K562 (cell line): ENCODE data around the gene PTPRE. TPM values are rescaled to one million over a fixed set of nuclear protein-coding genes. Genes with fewer than 3 reads are reported as not detected.
A peak's percentile ranks its signal among the peaks of the same experiment; 100 is the strongest.

ENCODE experiments used
- ATAC-seq: fragments of 200-7000 bp; cut with Tn5 transposase; 3 replicates; pipeline ENCODE4 v1.9.1; 2020; ENCODE audit warnings: moderate library complexity
- BruUV-seq: library from RNA; stranded (reverse); fragments of 400-500 nt; replicated peaks from 2 replicates; lab custom pipeline; 2021; lab: Mats Ljungman, UMichigan
- CTCF ChIA-PET: fragments of 300-600 bp; formaldehyde crosslinking; extraction: SDS; loops from one replicate; lab custom pipeline; 2021; ENCODE audit warnings: low intra/inter-chr PET ratio; lab: Yijun Ruan, JAX
- POLR2A ChIA-PET: fragments of 300-600, 350-650 bp; sonication (Branson Sonifier 250); formaldehyde crosslinking; extraction: SDS; loops from one replicate; lab custom pipeline; 2021; ENCODE audit warnings: antibody characterized with exemption, inconsistent platforms; lab: Yijun Ruan, JAX
- DNase-seq, 4 experiments: peaks; one replicate each; pipeline versions ENCODE4 v3.0.0 to v3.0.0-alpha.2; 2011 to 2018; ENCODE audit warnings: low spot score in 3 of 4, mixed read lengths in 3 of 4; ENCODE audit errors: extremely low read depth in 1 of 4
- FAIRE-seq: peaks from 2 replicates; lab custom pipeline; 2011; peaks lifted over from hg19 to GRCh38; lab: Jason Lieb, UNC
- H2AFZ ChIP-seq: 2 replicates; pipeline ENCODE4 v1.6.0; 2011; ENCODE audit warnings: low read depth, low read length, control low read depth, inconsistent platforms
- H3K27ac ChIP-seq: fragments of 200-600 bp; 3 replicates; pipeline ENCODE4 v1.8.0; 2011; ENCODE audit warnings: low read depth, mild to moderate bottlenecking, control low read depth, inconsistent platforms, low read length, moderate library complexity, mixed read lengths; ENCODE audit errors: extremely low read depth
- H3K27me3 ChIP-seq, 2 experiments: fragments of 300-600 bp in 1 of 2; 2 replicates in 1 of 2; 3 replicates in 1 of 2; pipeline versions ENCODE4 v1.6.0 to v1.8.0; 2011; ENCODE audit warnings: inconsistent platforms in 2 of 2, low read length in 2 of 2, mild to moderate bottlenecking in 1 of 2, mixed read lengths in 1 of 2, moderate library complexity in 1 of 2; ENCODE audit not compliant: control insufficient read depth in 2 of 2, insufficient read depth in 2 of 2
- H3K36me3 ChIP-seq: fragments of 300-600 bp; 3 replicates; pipeline ENCODE4 v1.8.0; 2011; ENCODE audit warnings: mild to moderate bottlenecking, low read length, inconsistent platforms; ENCODE audit not compliant: control insufficient read depth, insufficient read depth
- H3K4me1 ChIP-seq, 2 experiments: fragments of 200-600 bp in 1 of 2; replicated peaks in 1 of 2; 2 replicates in 1 of 2; 3 replicates in 1 of 2; pipeline versions ENCODE4 v1.5.1 to v1.8.0; 2011; ENCODE audit warnings: inconsistent platforms in 2 of 2, low read length in 2 of 2, mild to moderate bottlenecking in 1 of 2, mixed read lengths in 1 of 2, moderate library complexity in 1 of 2; ENCODE audit not compliant: control insufficient read depth in 2 of 2, insufficient read depth in 2 of 2
- H3K4me2 ChIP-seq: 2 replicates; pipeline ENCODE4 v1.6.1; 2011; ENCODE audit warnings: low read length, control low read depth, inconsistent platforms, mixed read lengths; ENCODE audit not compliant: insufficient read depth
- H3K4me3 ChIP-seq: fragments of 200-600 bp; sonication (generic), shearing (Covaris generic); 2 replicates; pipeline ENCODE4 v1.5.1; 2016; ENCODE audit warnings: control low read depth, inconsistent platforms
- H3K79me2 ChIP-seq: fragments of 200-600 bp; 3 replicates; pipeline ENCODE4 v1.8.0; 2011; ENCODE audit warnings: low read length, inconsistent platforms; ENCODE audit not compliant: control insufficient read depth, insufficient read depth
- H3K9ac ChIP-seq, 2 experiments: 2 replicates each; pipeline versions ENCODE4 v1.6.0 to v1.6.1; 2011; ENCODE audit warnings: low read depth in 2 of 2, low read length in 2 of 2, control low read depth in 1 of 2, inconsistent platforms in 1 of 2, mild to moderate bottlenecking in 1 of 2, mixed read lengths in 1 of 2; ENCODE audit not compliant: insufficient read depth in 1 of 2
- H3K9me1 ChIP-seq: one replicate; pipeline ENCODE4 v1.6.0; 2011; ENCODE audit warnings: inconsistent platforms, mild to moderate bottlenecking, low read length, moderate library complexity; ENCODE audit not compliant: control insufficient read depth, insufficient read depth
- H3K9me3 ChIP-seq: replicated peaks from 2 replicates; pipeline ENCODE4 v1.5.1; 2011; ENCODE audit warnings: low read depth, low read length, inconsistent platforms; ENCODE audit not compliant: control insufficient read depth, insufficient read depth
- H4K20me1 ChIP-seq: replicated peaks from 2 replicates; pipeline ENCODE4 v1.6.1; 2011; ENCODE audit warnings: low read length, inconsistent platforms, mixed read lengths; ENCODE audit not compliant: control insufficient read depth, insufficient read depth
- CBX2 ChIP-seq: fragments of 200-600 bp; sonication (generic); IDR thresholded peaks from one replicate; pipeline ENCODE4 v1.6.1; 2012; ENCODE audit warnings: mild to moderate bottlenecking, low read length, inconsistent platforms; ENCODE audit not compliant: insufficient read depth, poor library complexity, severe bottlenecking
- CC2D1A ChIP-seq: fragments of 450-650 bp; IDR thresholded peaks from 2 replicates; pipeline ENCODE4 v1.6.1; 2017; ENCODE audit warnings: mild to moderate bottlenecking
- CGGBP1 ChIP-seq: fragments of 250-450 bp; sonication (Bioruptor Pico); IDR thresholded peaks from 2 replicates; pipeline ENCODE4 v1.9.0; 2021; ENCODE audit warnings: mild to moderate bottlenecking
- E2F3 ChIP-seq: fragments of 250-450 bp; sonication (Bioruptor Pico); IDR thresholded peaks from 2 replicates; pipeline ENCODE4 v1.4.0; 2020; ENCODE audit warnings: mild to moderate bottlenecking
- HDAC3 ChIP-seq: fragments of 450-650 bp; IDR thresholded peaks from 2 replicates; pipeline ENCODE4 v1.6.1; 2018; ENCODE audit warnings: borderline replicate concordance, mild to moderate bottlenecking, moderate library complexity; ENCODE audit not compliant: partially characterized antibody
- KAT8 ChIP-seq: fragments of 450-650 bp; IDR thresholded peaks from 2 replicates; pipeline ENCODE4 v1.6.1; 2016; ENCODE audit warnings: low read depth, mild to moderate bottlenecking
- KDM1A ChIP-seq, 2 experiments: fragments of 450-650 bp; IDR thresholded peaks; 2 replicates each; pipeline ENCODE4 v1.6.1; 2016; ENCODE audit warnings: mild to moderate bottlenecking in 2 of 2
- MCM3 ChIP-seq: fragments of 450-650 bp; IDR thresholded peaks from 2 replicates; pipeline ENCODE4 v1.6.1; 2016
- NFE2 ChIP-seq: IDR thresholded peaks from 2 replicates; pipeline ENCODE4 v1.6.1; 2014; ENCODE audit warnings: antibody characterized with exemption, low read depth
- RCOR1 ChIP-seq, 2 experiments: IDR thresholded peaks; 2 replicates each; pipeline ENCODE4 v1.6.1; 2012; ENCODE audit warnings: low read depth in 2 of 2, low read length in 2 of 2, borderline replicate concordance in 1 of 2, improper control_type of control experiment in 1 of 2
- SAP30 ChIP-seq: fragments of 200-600 bp; sonication (generic); IDR thresholded peaks from 2 replicates; pipeline ENCODE4 v1.6.1; 2012; ENCODE audit warnings: borderline replicate concordance, low read depth, mild to moderate bottlenecking, moderate library complexity, low read length, control low read depth, inconsistent platforms; ENCODE audit not compliant: insufficient read depth, poor library complexity, severe bottlenecking
- SRSF7 ChIP-seq: fragments of 200-400 bp; formaldehyde crosslinking; optimal IDR thresholded peaks from 2 replicates; pipeline ENCODE3; 2017; ENCODE audit warnings: mild to moderate bottlenecking, low read depth, low read length
- TEAD2 ChIP-seq: fragments of 450-650 bp; IDR thresholded peaks from 2 replicates; pipeline ENCODE4 v1.6.1; 2016; ENCODE audit warnings: missing genetic modification characterization, control low read depth, missing compliant biosample characterization
- TFAM ChIP-seq: fragments of 250-450 bp; sonication (Bioruptor Pico); conservative IDR thresholded peaks from 2 replicates; pipeline ENCODE4 v1.5.0; 2021; ENCODE audit warnings: mild to moderate bottlenecking, moderate library complexity
- ZNF551 ChIP-seq: fragments of 250-450 bp; sonication (Bioruptor Pico); IDR thresholded peaks from 2 replicates; pipeline ENCODE4 v1.5.0; 2021; ENCODE audit warnings: mild to moderate bottlenecking, moderate library complexity
- ZNF695 ChIP-seq: fragments of 450-650 bp; formaldehyde crosslinking; IDR thresholded peaks from 2 replicates; pipeline ENCODE4 v1.4.0; 2020; ENCODE audit warnings: mild to moderate bottlenecking, moderate library complexity
- WGBS: fragments of 100-300 bp; shearing (Covaris generic); methylation state at CpG from one replicate; pipeline ENCODE4 v1.1.6; 2016; ENCODE audit warnings: low coverage, mixed read lengths; ENCODE audit not compliant: insufficient coverage; ENCODE audit errors: missing lambda C conversion rate; 5-methylcytosine and 5-hydroxymethylcytosine counted together
- in situ Hi-C: fragments of 300-500 bp; cut with MboI; formaldehyde crosslinking; loops from 4 replicates; pipeline ENCODE4 v1.15.0; 2018; ENCODE audit warnings: inconsistent platforms, mixed read lengths
- intact Hi-C: fragments of 100-400 bp; cut with micrococcal nuclease; formaldehyde crosslinking; loops from 2 replicates; pipeline ENCODE4 v1.14.2; 2022
- polyA plus RNA-seq, 8 experiments: library from polyadenylated mRNA; depleted of rRNA in 4 of 8; stranded (reverse) in 5 of 8; unstranded in 3 of 8; fragments of >200 nt; fragmentation: Nextera tagmentation in 2 of 8; fragmentation: Illumina TruSeq in 1 of 8; extraction: Ambion mirVana in 2 of 8; extraction: Trizol in 1 of 8; gene quantifications; 2 replicates each; pipeline versions ENCODE4 v1.2.1 to v1.2.3, GENCODE V29; 2011 to 2014; ENCODE audit warnings: inconsistent platforms in 1 of 8, missing spikeins in 1 of 8
- total RNA-seq, 7 experiments: library from RNA; depleted of rRNA in 6 of 7; stranded (reverse); fragments of >200 nt in 6 of 7; fragmentation: Illumina TruSeq in 2 of 7; extraction: Trizol in 2 of 7; gene quantifications; 2 replicates each; pipeline versions ENCODE4 v1.2.1 to v1.2.3, GENCODE V29; 2011 to 2021; ENCODE audit warnings: low replicate concordance in 1 of 7
- TF ChIP-seq, protein P1 (sequence below): fragments of 250-450 bp; sonication (Bioruptor Pico); IDR thresholded peaks from 2 replicates; pipeline ENCODE4 v1.8.0; 2022; ENCODE audit warnings: moderate library complexity, mild to moderate bottlenecking, inconsistent platforms

PTPRE gene
- total and polyA plus RNA-seq, 9 of the 15 experiments (the other 6 are each of a cell fraction or from before 2014, with no cell fraction given): 0.01 to 0.13 (median 0.04) TPM; not detected in 4

DNA sequence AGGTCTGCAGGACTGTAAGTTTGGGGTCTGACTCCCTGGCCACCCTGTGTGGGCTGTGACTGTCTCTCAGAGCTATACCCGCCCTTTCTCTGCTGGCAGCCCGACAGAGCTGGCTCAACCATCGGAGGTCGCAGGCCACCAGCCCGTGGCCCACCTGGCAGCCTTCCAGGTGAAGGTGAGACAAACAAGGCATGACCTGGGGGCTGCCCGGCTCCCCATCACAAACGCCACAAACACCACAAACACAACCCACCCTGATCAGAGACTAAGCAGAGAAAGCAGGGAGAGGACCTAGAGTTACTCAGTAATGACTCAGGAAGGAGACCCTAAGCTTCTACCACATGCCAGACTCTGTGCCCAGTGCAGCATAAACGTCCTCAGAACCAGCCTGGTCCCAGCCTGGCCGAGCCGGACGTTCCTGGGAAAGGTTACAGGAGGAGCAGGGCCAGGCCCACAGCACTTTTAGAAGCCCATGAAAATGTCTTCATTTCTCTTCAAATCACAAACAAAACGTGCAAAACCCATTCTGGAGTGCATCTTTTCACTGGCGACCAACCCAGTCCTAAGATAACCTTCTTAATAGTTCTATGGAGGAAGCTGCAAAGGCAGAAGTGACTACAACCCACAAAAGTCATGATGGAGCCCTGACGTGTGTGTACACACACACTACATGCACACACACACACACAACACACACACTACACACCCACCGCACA, 152.5 kb downstream of the PTPRE start (continued):
- TF ChIP-seq E2F3 (CRISPR knock-in tag): no peak

GRCh38 chr10:128059982-128060293, 153.0 kb downstream of the PTPRE start:
- no peaks in the 10 kb centered on the region for H4K20me1 ChIP-seq
- no peaks in the 10 kb centered on the region for H3K9me3 ChIP-seq
- BruUV-seq: no TSS peak
- intact Hi-C loops (loop anchor here (10.0 kb wide), 1 partner anchor 45 kb away; no protein-coding TSS in a partner anchor), in situ Hi-C loops (no loop called here)
- H3K4me2 ChIP-seq: no peak overlapping the region
- H2AFZ ChIP-seq: no peak overlapping the region
- no peaks in the 10 kb centered on the region for H3K79me2 ChIP-seq
- H3K27me3 ChIP-seq: peaks cover 0 to 22% of the 10 kb centered on the region in 2 experiments; a peak in 3 of 5 replicates
- peak; percentile 32 for FAIRE-seq
- ChIA-PET POLR2A (no interaction called here), CTCF (no interaction called here)
- H3K36me3 ChIP-seq: no peaks in the 10 kb centered on the region
- ATAC-seq: no peak
- H3K4me3 ChIP-seq: no peak overlapping the region
- H3K9ac ChIP-seq: no peak overlapping the region
- H3K27ac ChIP-seq: no peak overlapping the region
- TF ChIP-seq KAT8 (no peak), CGGBP1 (CRISPR knock-in tag) (no peak), KDM1A (IDR thresholded peaks at IDR 0.05) (no peak), RCOR1 (IDR thresholded peaks at IDR 0.05; ENCODE audit: borderline replicate concordance in 1 of 2, low read depth in 2 of 2, low read length in 2 of 2) (no peak), CC2D1A (no peak), ZNF551 (no peak), SAP30 (no peak), MCM3 (no peak), SRSF7 (no peak), TFAM (CRISPR knock-in tag) (no peak), NFE2 (no peak), TEAD2 (tag) (no peak), ZNF695 (CRISPR knock-in tag) (no peak), CBX2 (no peak), HDAC3 (no peak)
- TF ChIP-seq, protein P1, sequence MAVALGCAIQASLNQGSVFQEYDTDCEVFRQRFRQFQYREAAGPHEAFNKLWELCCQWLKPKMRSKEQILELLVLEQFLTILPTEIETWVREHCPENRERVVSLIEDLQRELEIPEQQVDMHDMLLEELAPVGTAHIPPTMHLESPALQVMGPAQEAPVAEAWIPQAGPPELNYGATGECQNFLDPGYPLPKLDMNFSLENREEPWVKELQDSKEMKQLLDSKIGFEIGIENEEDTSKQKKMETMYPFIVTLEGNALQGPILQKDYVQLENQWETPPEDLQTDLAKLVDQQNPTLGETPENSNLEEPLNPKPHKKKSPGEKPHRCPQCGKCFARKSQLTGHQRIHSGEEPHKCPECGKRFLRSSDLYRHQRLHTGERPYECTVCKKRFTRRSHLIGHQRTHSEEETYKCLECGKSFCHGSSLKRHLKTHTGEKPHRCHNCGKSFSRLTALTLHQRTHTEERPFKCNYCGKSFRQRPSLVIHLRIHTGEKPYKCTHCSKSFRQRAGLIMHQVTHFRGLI (CRISPR knock-in tag): no peak
- no peaks in the 10 kb centered on the region for H3K9me1 ChIP-seq
- H3K4me1 ChIP-seq: peaks cover 0 to 3% of the 10 kb centered on the region in 2 experiments; a peak in 2 of 5 replicates
- 0% methylated on average over 1 of the region's 1 CpG for WGBS
- DNase-seq: no peak
